ENCODE measurements around the gene KMT5B.

- TF ChIP-seq CTCF (IDR thresholded peaks at IDR 0.05): no peak
- TF ChIP-seq EZH2 (IDR thresholded peaks at IDR 0.05; ENCODE audit: borderline replicate concordance, insufficient read depth, low read depth, low read length, poor library complexity, severe bottlenecking): no peak
These were observed 45.6 kb downstream of the KMT5B start for GRCh38 chr11:68167474-68167873.

Data from B cell (primary cell).